GM12878 (cell line): ENCODE data around the gene ZDBF2. TPM values are rescaled to one million over a fixed set of nuclear protein-coding genes. Genes with fewer than 3 reads are reported as not detected.

ENCODE experiments used
- ATAC-seq: fragments of 200-7000 bp; cut with Tn5 transposase; 3 replicates; pipeline ENCODE4 v1.9.1; 2020; ENCODE audit warnings: mild to moderate bottlenecking, moderate library complexity
- BruUV-seq: library from RNA; stranded (reverse); fragments of 400-500 nt; replicated peaks from 2 replicates; lab custom pipeline; 2021; lab: Mats Ljungman, UMichigan
- CTCF ChIA-PET: fragments of 300-600 bp; sonication (Branson Sonifier 250); formaldehyde crosslinking; extraction: SDS; loops from one replicate; lab custom pipeline; 2021; ENCODE audit warnings: inconsistent platforms; lab: Yijun Ruan, JAX
- POLR2A ChIA-PET: fragments of 350-600 bp; formaldehyde crosslinking; extraction: SDS; loops from one replicate; lab custom pipeline; 2021; ENCODE audit warnings: inconsistent platforms; lab: Charles Lee
- RAD21 ChIA-PET: fragments of 300-600 bp; sonication (Branson Sonifier 250); formaldehyde crosslinking; loops from one replicate; lab custom pipeline; 2023; ENCODE audit warnings: antibody characterized with exemption; ENCODE audit not compliant: unreplicated experiment; lab: Charles Lee
- SMC1A ChIA-PET: fragments of 300-600 bp; sonication (Branson Sonifier 250); formaldehyde crosslinking; loops from one replicate; lab custom pipeline; 2023; ENCODE audit not compliant: unreplicated experiment, uncharacterized antibody; lab: Charles Lee
- DNase-seq: peaks from one replicate; pipeline ENCODE4 v3.0.0-alpha.2; 2011; ENCODE audit warnings: low read depth, low spot score
- FAIRE-seq: peaks from 3 replicates; lab custom pipeline; 2011; peaks lifted over from hg19 to GRCh38; lab: Jason Lieb, UNC
- H2AFZ ChIP-seq: 2 replicates; pipeline ENCODE4 v1.6.0; 2011; ENCODE audit warnings: low read depth, low read length, control low read depth; ENCODE audit not compliant: control insufficient read depth
- H3K27ac ChIP-seq: 2 replicates; pipeline ENCODE4 v1.5.1; 2011; ENCODE audit warnings: control low read depth; ENCODE audit not compliant: control insufficient read depth, insufficient read depth
- H3K27me3 ChIP-seq, 2 experiments: replicated peaks in 1 of 2; 2 replicates each; pipeline versions ENCODE4 v1.6.0 to v1.6.1; 2011; ENCODE audit warnings: low read length in 1 of 2; ENCODE audit not compliant: control insufficient read depth in 2 of 2, insufficient read depth in 2 of 2
- H3K36me3 ChIP-seq, 2 experiments: 2 replicates each; pipeline ENCODE4 v1.5.1; 2011; ENCODE audit warnings: low read length in 1 of 2; ENCODE audit not compliant: control insufficient read depth in 2 of 2, insufficient read depth in 2 of 2
- H3K4me1 ChIP-seq: 2 replicates; pipeline ENCODE4 v1.6.1; 2011; ENCODE audit warnings: mild to moderate bottlenecking, low read length, moderate library complexity, mixed read lengths; ENCODE audit not compliant: control insufficient read depth, insufficient read depth
- H3K4me2 ChIP-seq: 2 replicates; pipeline ENCODE4 v1.6.0; 2011; ENCODE audit warnings: control low read depth; ENCODE audit not compliant: control insufficient read depth, insufficient read depth
- H3K4me3 ChIP-seq: fragments of 200-600 bp; sonication (generic); 2 replicates; pipeline ENCODE4 v1.5.1; 2016
- H3K79me2 ChIP-seq: 2 replicates; pipeline ENCODE4 v1.6.0; 2011; ENCODE audit warnings: low read length; ENCODE audit not compliant: control insufficient read depth, insufficient read depth
- H3K9ac ChIP-seq: 2 replicates; pipeline ENCODE4 v1.8.0; 2011; ENCODE audit warnings: low read length, control low read depth, mixed read lengths; ENCODE audit not compliant: control insufficient read depth, insufficient read depth
- H3K9me3 ChIP-seq: replicated peaks from 3 replicates; pipeline ENCODE4 v1.5.1; 2011; ENCODE audit warnings: mild to moderate bottlenecking, low read length; ENCODE audit not compliant: control insufficient read depth, insufficient read depth
- H4K20me1 ChIP-seq: 2 replicates; pipeline ENCODE4 v1.6.0; 2011; ENCODE audit not compliant: control insufficient read depth, insufficient read depth
- CEBPB ChIP-seq, 2 experiments: fragments of 150-350 bp in 1 of 2; IDR thresholded peaks; 2 replicates each; pipeline ENCODE4 v1.6.1; 2012 to 2014; ENCODE audit warnings: low read depth in 2 of 2, low read length in 2 of 2, borderline replicate concordance in 1 of 2, inconsistent platforms in 1 of 2
- CREM ChIP-seq: IDR thresholded peaks from 2 replicates; pipeline ENCODE4 v1.6.1; 2014; ENCODE audit warnings: antibody characterized with exemption, low read depth
- EGR1 ChIP-seq, 2 experiments: IDR thresholded peaks; 1 replicate in 1 of 2; 2 replicates in 1 of 2; pipeline ENCODE4 v1.6.1; 2011 to 2012; ENCODE audit warnings: low read depth in 2 of 2, low read length in 2 of 2, borderline replicate concordance in 1 of 2, mild to moderate bottlenecking in 1 of 2, moderate library complexity in 1 of 2
- ELK1 ChIP-seq: IDR thresholded peaks from 2 replicates; pipeline ENCODE4 v1.6.1; 2012; ENCODE audit warnings: low read depth, low read length, improper control_type of control experiment
- EP300 ChIP-seq, 2 experiments: fragments of 150-350 bp in 1 of 2; IDR thresholded peaks; 2 replicates each; pipeline ENCODE4 v1.6.1; 2011 to 2012; ENCODE audit warnings: low read depth in 2 of 2, low read length in 2 of 2, borderline replicate concordance in 1 of 2, improper control_type of control experiment in 1 of 2, inconsistent platforms in 1 of 2; ENCODE audit not compliant: control insufficient read depth in 1 of 2
- KDM1A ChIP-seq: fragments of 200-600 bp; sonication (generic); IDR thresholded peaks from 2 replicates; pipeline ENCODE4 v1.6.1; 2016; ENCODE audit warnings: borderline replicate concordance
- NFXL1 ChIP-seq: fragments of 450-650 bp; IDR thresholded peaks from 2 replicates; pipeline ENCODE4 v1.6.1; 2017; ENCODE audit warnings: antibody characterized with exemption, mild to moderate bottlenecking, borderline replicate concordance
- RB1 ChIP-seq: fragments of 450-650 bp; formaldehyde crosslinking; IDR thresholded peaks from 2 replicates; pipeline ENCODE4 v1.6.1; 2017; ENCODE audit warnings: mild to moderate bottlenecking, borderline replicate concordance
- RCOR1 ChIP-seq: conservative IDR thresholded peaks from 2 replicates; pipeline ENCODE4 v1.6.1; 2012; ENCODE audit warnings: low read depth, low read length, improper control_type of control experiment
- SIN3A ChIP-seq: IDR thresholded peaks from 2 replicates; pipeline ENCODE4 v1.6.1; 2012; ENCODE audit warnings: low read depth, low read length, improper control_type of control experiment
- SREBF1 ChIP-seq: IDR thresholded peaks from 2 replicates; pipeline ENCODE4 v1.6.1; 2012; ENCODE audit warnings: mild to moderate bottlenecking, low read length
- STAT1 ChIP-seq: fragments of 450-650 bp; conservative IDR thresholded peaks from 2 replicates; pipeline ENCODE4 v1.6.1; 2014; ENCODE audit warnings: antibody characterized with exemption, mild to moderate bottlenecking
- ZBTB40 ChIP-seq: fragments of 450-650 bp; IDR thresholded peaks from 2 replicates; pipeline ENCODE4 v1.6.1; 2016; ENCODE audit warnings: mild to moderate bottlenecking, moderate library complexity, borderline replicate concordance
- WGBS: methylation state at CpG from one replicate; pipeline ENCODE4 v1.1.6; 2016; ENCODE audit warnings: low lambda C conversion rate; ENCODE audit not compliant: insufficient replicate concordance, insufficient coverage; ENCODE audit errors: missing lambda C conversion rate; 5-methylcytosine and 5-hydroxymethylcytosine counted together
- in situ Hi-C: fragments of 300-500 bp; cut with MboI; formaldehyde crosslinking; loops from 9 replicates; pipeline ENCODE4 v1.14.3; 2018; ENCODE audit warnings: mixed read lengths
- intact Hi-C: fragments of 100-400 bp; cut with micrococcal nuclease; formaldehyde crosslinking; loops from one replicate; pipeline ENCODE4 v1.14.2; 2022; ENCODE audit not compliant: unreplicated experiment
- polyA plus RNA-seq, 11 experiments: library from polyadenylated mRNA; depleted of rRNA in 4 of 11; unstranded in 6 of 11; stranded (reverse) in 5 of 11; fragments of >200 nt; fragmentation: Nextera tagmentation in 4 of 11; fragmentation: Illumina TruSeq in 1 of 11; extraction: Ambion mirVana in 4 of 11; extraction: Trizol in 1 of 11; gene quantifications; 1 replicate in 1 of 11; 2 replicates in 10 of 11; pipeline versions ENCODE4 v1.2.1 to v1.2.3, GENCODE V29; 2011 to 2016; ENCODE audit warnings: inconsistent platforms in 2 of 11, missing spikeins in 2 of 11, low read depth in 1 of 11
- total RNA-seq, 4 experiments: library from RNA; depleted of rRNA in 3 of 4; stranded (reverse); fragments of >200 nt in 3 of 4; fragmentation: Illumina TruSeq in 1 of 4; extraction: Trizol in 1 of 4; gene quantifications; 2 replicates each; pipeline versions ENCODE4 v1.2.1 to v1.2.3, GENCODE V29; 2013 to 2021
- TF ChIP-seq, protein P1 (sequence below): fragments of 450-650 bp; formaldehyde crosslinking; IDR thresholded peaks from 2 replicates; pipeline ENCODE4 v1.4.0; 2020; ENCODE audit warnings: mild to moderate bottlenecking, moderate library complexity

Gene ZDBF2
- total and polyA plus RNA-seq, 10 of the 15 experiments (the other 5 are each of a cell fraction or from before 2014, with no cell fraction given): 0.60 to 21.1 (median 4.2) TPM

- TF ChIP-seq RCOR1: no peak
- TF ChIP-seq SIN3A: no peak
- no peak for TF ChIP-seq NFXL1
- TF ChIP-seq, all 136 proteins: peak for 0
Measured at GRCh38 chr2:206343816-206344215, 69.4 kb downstream of the ZDBF2 start (continued).

DNA sequence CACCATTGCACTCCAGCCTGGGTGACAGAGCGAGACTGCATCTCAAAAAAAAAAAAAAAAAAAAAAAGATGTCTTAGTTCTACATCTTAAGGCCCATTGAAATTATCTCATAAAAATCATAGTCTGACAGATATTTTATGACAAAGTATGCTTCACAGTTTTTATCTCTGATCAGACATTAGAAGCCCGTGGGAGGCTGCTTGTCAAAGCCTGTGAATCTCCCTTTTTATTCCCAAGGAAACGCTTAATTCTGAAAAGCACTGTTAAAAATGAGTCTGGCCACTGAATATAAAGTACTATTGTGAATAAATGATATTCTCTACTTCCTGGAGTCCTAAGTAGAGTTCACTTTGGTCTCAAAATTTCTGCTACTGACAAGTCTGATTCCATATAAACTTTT, 71.1 kb downstream of the ZDBF2 start:
- no peak for FAIRE-seq
- Histone ChIP-seq H3K4me1 (no peaks in the 10 kb centered on the region), H3K36me3 (no peaks in the 10 kb centered on the region), H3K9ac (no peak overlapping the region), H3K4me3 (no peak overlapping the region), H4K20me1 (no peaks in the 10 kb centered on the region), H3K27me3 (no peaks in the 10 kb centered on the region; a peak in 1 of 4 replicates), H3K79me2 (no peaks in the 10 kb centered on the region), H3K4me2 (no peak overlapping the region), H3K9me3 (no peaks in the 10 kb centered on the region; the same call in 2 of the 3 replicates), H2AFZ (no peak overlapping the region), H3K27ac (no peak overlapping the region)
- ChIA-PET CTCF (no interaction called here), SMC1A (no interaction called here), RAD21 (no interaction called here), POLR2A (no interaction called here)
- intact Hi-C loops: no loop called here
- no peak for ATAC-seq
- 87% methylated on average over 3 of the region's 3 CpGs for WGBS
- in situ Hi-C loops: no loop called here
- BruUV-seq: no TSS peak
- no peak for DNase-seq
- TF ChIP-seq ELK1: no peak
- TF ChIP-seq KDM1A: no peak
- no peak for TF ChIP-seq RB1
- TF ChIP-seq EGR1 (IDR thresholded peaks at IDR 0.05; ENCODE audit: borderline replicate concordance in 1 of 2, low read depth in 2 of 2, low read length in 2 of 2): no peak
- no peak for TF ChIP-seq CEBPB (IDR thresholded peaks at IDR 0.05; ENCODE audit: borderline replicate concordance in 1 of 2, low read depth in 2 of 2, low read length in 2 of 2)
- TF ChIP-seq, protein P1, sequence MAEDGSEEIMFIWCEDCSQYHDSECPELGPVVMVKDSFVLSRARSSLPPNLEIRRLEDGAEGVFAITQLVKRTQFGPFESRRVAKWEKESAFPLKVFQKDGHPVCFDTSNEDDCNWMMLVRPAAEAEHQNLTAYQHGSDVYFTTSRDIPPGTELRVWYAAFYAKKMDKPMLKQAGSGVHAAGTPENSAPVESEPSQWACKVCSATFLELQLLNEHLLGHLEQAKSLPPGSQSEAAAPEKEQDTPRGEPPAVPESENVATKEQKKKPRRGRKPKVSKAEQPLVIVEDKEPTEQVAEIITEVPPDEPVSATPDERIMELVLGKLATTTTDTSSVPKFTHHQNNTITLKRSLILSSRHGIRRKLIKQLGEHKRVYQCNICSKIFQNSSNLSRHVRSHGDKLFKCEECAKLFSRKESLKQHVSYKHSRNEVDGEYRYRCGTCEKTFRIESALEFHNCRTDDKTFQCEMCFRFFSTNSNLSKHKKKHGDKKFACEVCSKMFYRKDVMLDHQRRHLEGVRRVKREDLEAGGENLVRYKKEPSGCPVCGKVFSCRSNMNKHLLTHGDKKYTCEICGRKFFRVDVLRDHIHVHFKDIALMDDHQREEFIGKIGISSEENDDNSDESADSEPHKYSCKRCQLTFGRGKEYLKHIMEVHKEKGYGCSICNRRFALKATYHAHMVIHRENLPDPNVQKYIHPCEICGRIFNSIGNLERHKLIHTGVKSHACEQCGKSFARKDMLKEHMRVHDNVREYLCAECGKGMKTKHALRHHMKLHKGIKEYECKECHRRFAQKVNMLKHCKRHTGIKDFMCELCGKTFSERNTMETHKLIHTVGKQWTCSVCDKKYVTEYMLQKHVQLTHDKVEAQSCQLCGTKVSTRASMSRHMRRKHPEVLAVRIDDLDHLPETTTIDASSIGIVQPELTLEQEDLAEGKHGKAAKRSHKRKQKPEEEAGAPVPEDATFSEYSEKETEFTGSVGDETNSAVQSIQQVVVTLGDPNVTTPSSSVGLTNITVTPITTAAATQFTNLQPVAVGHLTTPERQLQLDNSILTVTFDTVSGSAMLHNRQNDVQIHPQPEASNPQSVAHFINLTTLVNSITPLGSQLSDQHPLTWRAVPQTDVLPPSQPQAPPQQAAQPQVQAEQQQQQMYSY (CRISPR knock-in tag): no peak
- no peak for TF ChIP-seq RCOR1
- no peak for TF ChIP-seq CREM
- no peak for TF ChIP-seq STAT1
- no peak for TF ChIP-seq SREBF1
- no peak for TF ChIP-seq EP300 (IDR thresholded peaks at IDR 0.05; ENCODE audit: borderline replicate concordance in 1 of 2, control insufficient read depth in 1 of 2, low read depth in 2 of 2, low read length in 2 of 2)
- TF ChIP-seq ZBTB40: no peak
